Camera-type eye (tissue), 1 donor: Measurements from ENCODE around the gene ENOSF1. TPM values are rescaled to one million over a fixed set of nuclear protein-coding genes. Genes with fewer than 3 reads are reported as not detected.

Experiments
- total RNA-seq: library from RNA; depleted of rRNA; stranded (reverse); fragments of >200 nt; gene quantifications from one replicate; pipeline ENCODE4 v1.2.3, GENCODE V29; 2014

ENOSF1 gene, protein sequence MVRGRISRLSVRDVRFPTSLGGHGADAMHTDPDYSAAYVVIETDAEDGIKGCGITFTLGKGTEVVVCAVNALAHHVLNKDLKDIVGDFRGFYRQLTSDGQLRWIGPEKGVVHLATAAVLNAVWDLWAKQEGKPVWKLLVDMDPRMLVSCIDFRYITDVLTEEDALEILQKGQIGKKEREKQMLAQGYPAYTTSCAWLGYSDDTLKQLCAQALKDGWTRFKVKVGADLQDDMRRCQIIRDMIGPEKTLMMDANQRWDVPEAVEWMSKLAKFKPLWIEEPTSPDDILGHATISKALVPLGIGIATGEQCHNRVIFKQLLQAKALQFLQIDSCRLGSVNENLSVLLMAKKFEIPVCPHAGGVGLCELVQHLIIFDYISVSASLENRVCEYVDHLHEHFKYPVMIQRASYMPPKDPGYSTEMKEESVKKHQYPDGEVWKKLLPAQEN
- total RNA-seq = 95.6 TPM

DNA sequence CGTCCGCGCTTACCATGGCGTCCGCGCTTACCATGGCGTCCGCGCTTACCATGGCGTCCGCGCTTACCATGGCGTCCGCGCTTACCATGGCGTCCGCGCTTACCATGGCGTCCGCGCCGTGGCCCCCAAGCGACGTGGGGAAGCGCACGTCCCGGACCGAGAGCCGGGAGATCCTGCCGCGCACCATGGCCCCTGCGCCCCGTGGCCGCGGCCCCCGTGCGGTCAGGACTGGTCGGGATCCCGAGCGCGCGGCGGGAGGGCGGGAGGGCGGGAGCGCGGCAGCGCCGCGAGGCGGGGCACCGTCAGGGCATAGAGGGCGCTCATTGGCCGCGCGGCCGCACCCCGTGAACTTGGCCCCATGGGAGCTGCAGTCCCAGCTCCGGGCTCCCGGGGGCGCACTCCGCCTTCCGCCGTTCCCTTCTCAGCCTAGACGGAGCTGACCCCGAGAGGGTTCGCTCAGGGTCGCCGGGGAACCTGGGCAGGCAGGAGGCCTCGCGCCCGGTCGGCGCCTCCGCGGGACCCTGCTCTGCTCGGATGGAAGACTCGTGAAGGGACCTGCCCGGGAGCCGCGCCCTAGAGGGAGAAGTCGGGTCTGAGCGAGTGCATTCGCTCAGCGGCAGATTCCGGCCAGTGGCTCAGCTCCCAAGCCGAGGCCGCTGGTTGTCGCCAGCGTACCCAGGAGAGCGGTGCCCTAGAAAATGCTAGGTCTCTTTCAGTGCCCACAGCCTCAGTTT lies at the start of gene ENOSF1:
Gene ENOSF1, minus strand, starts transcription at position 230 of the 734 bp plus-strand sequence. Its CDS starts 43 bp downstream, at position 187.

DNA sequence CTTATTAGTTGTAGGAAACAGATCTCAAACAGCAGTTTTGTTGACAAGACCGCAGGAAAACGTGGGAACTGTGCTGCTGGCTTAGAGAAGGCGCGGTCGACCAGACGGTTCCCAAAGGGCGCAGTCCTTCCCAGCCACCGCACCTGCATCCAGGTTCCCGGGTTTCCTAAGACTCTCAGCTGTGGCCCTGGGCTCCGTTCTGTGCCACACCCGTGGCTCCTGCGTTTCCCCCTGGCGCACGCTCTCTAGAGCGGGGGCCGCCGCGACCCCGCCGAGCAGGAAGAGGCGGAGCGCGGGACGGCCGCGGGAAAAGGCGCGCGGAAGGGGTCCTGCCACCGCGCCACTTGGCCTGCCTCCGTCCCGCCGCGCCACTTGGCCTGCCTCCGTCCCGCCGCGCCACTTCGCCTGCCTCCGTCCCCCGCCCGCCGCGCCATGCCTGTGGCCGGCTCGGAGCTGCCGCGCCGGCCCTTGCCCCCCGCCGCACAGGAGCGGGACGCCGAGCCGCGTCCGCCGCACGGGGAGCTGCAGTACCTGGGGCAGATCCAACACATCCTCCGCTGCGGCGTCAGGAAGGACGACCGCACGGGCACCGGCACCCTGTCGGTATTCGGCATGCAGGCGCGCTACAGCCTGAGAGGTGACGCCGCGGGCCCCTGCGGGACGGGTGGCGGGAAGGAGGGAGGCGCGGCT lies 55.0 kb downstream of the ENOSF1 start, which contains the start of gene TYMS:
Gene TYMS, plus strand, starts transcription at position 343 of the 690 bp plus-strand sequence. Its CDS starts 90 bp downstream, at position 433.

Other genes with a start within 250 kb of the ENOSF1 start
- gene COLEC12, start 211.9 kb downstream of the ENOSF1 start, total RNA-seq = 67.2 TPM
- not detected for gene CETN1, start 132.2 kb downstream of the ENOSF1 start, total RNA-seq
- gene CLUL1, start 115.6 kb downstream of the ENOSF1 start, total RNA-seq = 15.9 TPM
- 36.3 TPM for gene TYMS, start 55.0 kb downstream of the ENOSF1 start, total RNA-seq
- gene YES1, start 99.6 kb upstream of the ENOSF1 start, total RNA-seq = 118 TPM
- gene ADCYAP1, start 192.2 kb upstream of the ENOSF1 start, total RNA-seq = 2.3 TPM